GM21619 (cell line): ENCODE measurements around the gene KLHL11.
A peak's percentile ranks its signal among the peaks of the same experiment; 100 is the strongest.
"Not testable (repeated sequence)": the region's sequence is repeated elsewhere in the genome, so short reads cannot be mapped to it uniquely, and the experiment has no call there.

Experiments
- ATAC-seq: cut with Tn5 transposase; IDR thresholded peaks from one replicate; pipeline ENCODE4 v1.9.1; 2021; ENCODE audit not compliant: unreplicated experiment

The KLHL11 gene

GRCh38 chr17:41888332-41888965 is 23.2 kb upstream of the KLHL11 start:
- no peak for ATAC-seq

- no peak for ATAC-seq
Observed at GRCh38 chr17:41885733-41886132, 20.5 kb upstream of the KLHL11 start.

- no peak for ATAC-seq
Observed at GRCh38 chr17:41882756-41883155, 17.5 kb upstream of the KLHL11 start.

GRCh38 chr17:41880130-41880529 is 14.9 kb upstream of the KLHL11 start:
- ATAC-seq = no peak

- not testable (repeated sequence) for ATAC-seq
Observed at GRCh38 chr17:41874293-41874670, 9.1 kb upstream of the KLHL11 start.

- ATAC-seq = no peak
Observed at GRCh38 chr17:41873559-41874292, 8.5 kb upstream of the KLHL11 start.

GRCh38 chr17:41871789-41872188 is 6.6 kb upstream of the KLHL11 start:
- ATAC-seq = no peak

GRCh38 chr17:41870627-41871026 is 5.4 kb upstream of the KLHL11 start:
- ATAC-seq = no peak

- no peak for ATAC-seq
Observed at GRCh38 chr17:41870097-41870496, 4.9 kb upstream of the KLHL11 start.

- ATAC-seq = no peak
Observed at GRCh38 chr17:41869426-41869825, 4.2 kb upstream of the KLHL11 start.

- no peak for ATAC-seq
Observed at GRCh38 chr17:41868568-41868967, 3.3 kb upstream of the KLHL11 start.

GRCh38 chr17:41865596-41865893 is 322 bp upstream of the KLHL11 start:
- no peak for ATAC-seq

- peak; percentile 11 for ATAC-seq
Observed at GRCh38 chr17:41864498-41864835, 756 bp downstream of the KLHL11 start.

- no peak for ATAC-seq
Observed at GRCh38 chr17:41863074-41863848, 2.0 kb downstream of the KLHL11 start.

- ATAC-seq = no peak
Observed at GRCh38 chr17:41860254-41860931, 4.8 kb downstream of the KLHL11 start.

- not testable (repeated sequence) for ATAC-seq
Observed at GRCh38 chr17:41851382-41851781, 13.8 kb downstream of the KLHL11 start.

- ATAC-seq = no peak
Observed at GRCh38 chr17:41849251-41849990, 15.8 kb downstream of the KLHL11 start.

GRCh38 chr17:41848788-41849187 is 16.4 kb downstream of the KLHL11 start:
- no peak for ATAC-seq

- no peak for ATAC-seq
Observed at GRCh38 chr17:41844971-41845370, 20.3 kb downstream of the KLHL11 start.

GRCh38 chr17:41840781-41841180 is 24.4 kb downstream of the KLHL11 start:
- ATAC-seq = not testable (repeated sequence)

GRCh38 chr17:41839448-41839847 is 25.8 kb downstream of the KLHL11 start:
- ATAC-seq = not testable (repeated sequence)
